CD4-positive, CD25-positive, alpha-beta regulatory T cell (primary cell): ENCODE data around the gene MAGI2. TPM values are rescaled to one million over a fixed set of nuclear protein-coding genes. Genes with fewer than 3 reads are reported as not detected.

Source experiments
- ATAC-seq, 2 donors: fragments of 150-1000 bp; cut with Tn5 transposase; one replicate each; pipeline ENCODE4 v1.10.0; 2021; ENCODE audit warnings: low read depth in 2 of 2, moderate number of reproducible peaks in 2 of 2, moderate library complexity in 1 of 2
- DNase-seq, 3 donors: peaks; one replicate each; pipeline versions ENCODE4 v3.0.0 to v3.0.0-alpha.2; 2012 to 2022; ENCODE audit warnings: mixed read lengths in 1 of 3
- H3K27ac ChIP-seq: one replicate; pipeline ENCODE4 v1.7.0; 2013; ENCODE audit warnings: mild to moderate bottlenecking, low read length; ENCODE audit not compliant: insufficient read depth, poor library complexity, severe bottlenecking
- H3K27me3 ChIP-seq: one replicate; pipeline ENCODE4 v1.7.0; 2013; ENCODE audit warnings: low read length; ENCODE audit not compliant: control insufficient read depth, insufficient read depth
- H3K36me3 ChIP-seq: one replicate; pipeline ENCODE4 v1.7.0; 2013; ENCODE audit warnings: mild to moderate bottlenecking, low read length, moderate library complexity; ENCODE audit not compliant: control insufficient read depth, insufficient read depth
- H3K4me1 ChIP-seq: 2 replicates; pipeline ENCODE4 v1.7.0; 2013; ENCODE audit warnings: mild to moderate bottlenecking, low read length; ENCODE audit not compliant: insufficient read depth, control insufficient read depth, poor library complexity, severe bottlenecking
- H3K4me3 ChIP-seq: one replicate; pipeline ENCODE4 v1.7.0; 2013; ENCODE audit warnings: low read depth, mild to moderate bottlenecking, low read length, moderate library complexity
- H3K9me3 ChIP-seq, 2 experiments: 1 replicate in 1 of 2; 2 replicates in 1 of 2; pipeline ENCODE4 v1.7.0; 2013; ENCODE audit warnings: low read length in 2 of 2, mild to moderate bottlenecking in 1 of 2, moderate library complexity in 1 of 2; ENCODE audit not compliant: control insufficient read depth in 2 of 2
- H3K27ac Mint-ChIP-seq, 3 donors: one replicate each; pipeline ENCODE4 v1.8.0; 2020 to 2022; ENCODE audit warnings: mild to moderate bottlenecking in 3 of 3, mixed read lengths in 3 of 3, moderate library complexity in 2 of 3
- H3K27me3 Mint-ChIP-seq: one replicate; pipeline ENCODE4 v1.8.0; 2022; ENCODE audit warnings: mild to moderate bottlenecking, mixed read lengths
- H3K36me3 Mint-ChIP-seq: one replicate; pipeline ENCODE4 v1.8.0; 2020; ENCODE audit warnings: mixed read lengths
- H3K4me1 Mint-ChIP-seq, 4 donors: one replicate each; pipeline ENCODE4 v1.8.0; 2020 to 2022; ENCODE audit warnings: mixed read lengths in 4 of 4, mild to moderate bottlenecking in 1 of 4
- H3K4me3 Mint-ChIP-seq, 4 donors: one replicate each; pipeline ENCODE4 v1.8.0; 2020 to 2022; ENCODE audit warnings: mild to moderate bottlenecking in 4 of 4, mixed read lengths in 4 of 4, moderate library complexity in 3 of 4
- H3K9me3 Mint-ChIP-seq, 7 donors: one replicate each; pipeline ENCODE4 v1.8.0; 2020 to 2022; ENCODE audit warnings: mixed read lengths in 7 of 7, mild to moderate bottlenecking in 3 of 7, moderate library complexity in 2 of 7
- polyA plus RNA-seq, 4 donors: library from polyadenylated mRNA; unstranded; fragments of 300-500 nt; fragmentation: Illumina TruSeq; gene quantifications; one replicate each; pipeline ENCODE4 v1.2.3, GENCODE V29; 2021
- total RNA-seq: library from RNA; stranded (reverse); gene quantifications from one replicate; pipeline ENCODE4 v1.2.3, GENCODE V29; 2022

Gene MAGI2
- total and polyA plus RNA-seq, 5 donors from 2014 or later = not detected

DNA sequence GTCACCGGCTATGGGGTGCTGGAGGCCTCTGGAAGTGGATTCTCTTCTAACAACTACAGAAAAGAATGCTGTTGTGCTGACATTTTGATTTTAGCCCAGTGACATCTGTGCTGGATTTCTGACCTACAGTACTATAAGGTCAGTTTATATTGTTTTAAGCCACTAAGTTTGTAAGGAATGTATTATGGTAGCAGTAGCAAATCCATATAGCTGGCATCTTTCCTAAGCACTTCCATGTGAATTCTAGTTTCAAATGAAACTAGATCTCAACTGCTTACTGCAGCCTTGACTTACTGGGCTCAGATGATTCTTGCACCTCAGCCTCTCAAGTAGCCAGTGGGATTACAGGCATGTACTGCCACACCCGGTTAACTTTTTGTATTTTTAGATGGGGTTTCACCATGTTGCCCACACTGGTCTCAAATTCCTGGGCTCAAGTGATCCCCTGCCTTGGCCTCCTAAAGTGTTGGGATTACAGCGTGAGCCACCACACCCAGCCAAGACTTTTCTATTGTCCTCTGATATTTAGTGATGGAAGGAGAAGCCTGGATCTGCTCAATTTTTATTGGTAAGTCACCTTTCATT, 1240.9 kb downstream of the MAGI2 start:
- Mint-ChIP-seq H3K27me3 (no peaks in the 10 kb centered on the region), H3K4me1 (no peaks in the 10 kb centered on the region), H3K36me3 (no peaks in the 10 kb centered on the region), H3K4me3 (no peak overlapping the region), H3K27ac (no peak overlapping the region), H3K9me3 (peaks cover 0 to 4% (median 2%) of the 10 kb centered on the region in 7 donors)
- ATAC-seq (no peak), DNase-seq (no peak)
- Histone ChIP-seq H3K9me3 (no peaks in the 10 kb centered on the region), H3K36me3 (no peaks in the 10 kb centered on the region), H3K27ac (no peak overlapping the region), H3K4me1 (no peaks in the 10 kb centered on the region), H3K4me3 (no peak overlapping the region), H3K27me3 (peaks cover 2% of the 10 kb centered on the region)

DNA sequence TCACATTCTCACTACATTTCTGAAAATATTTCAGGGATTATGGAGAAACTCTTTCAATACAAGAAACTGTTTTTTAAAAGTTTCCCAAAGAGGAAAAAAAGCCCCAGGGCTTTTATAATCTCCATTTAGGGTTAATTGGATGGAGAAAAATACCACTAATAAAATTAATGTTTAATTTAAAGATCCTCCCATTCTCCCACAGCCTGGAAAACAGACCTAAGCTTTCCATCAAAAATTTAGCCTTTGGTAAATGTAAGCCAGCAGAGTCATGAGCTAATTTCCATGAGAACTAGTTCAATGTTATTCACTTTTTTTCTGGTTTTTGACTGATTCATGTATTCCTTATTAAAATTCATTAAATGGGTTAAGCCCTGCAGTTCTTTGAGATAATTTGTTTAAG, 1246.2 kb downstream of the MAGI2 start:
- peaks cover 4% of the 10 kb centered on the region for H3K27me3 Mint-ChIP-seq
- H3K27me3 ChIP-seq = no peaks in the 10 kb centered on the region
- no peaks in the 10 kb centered on the region for H3K4me1 Mint-ChIP-seq
- H3K27ac ChIP-seq = no peak overlapping the region
- no peaks in the 10 kb centered on the region for H3K36me3 ChIP-seq
- H3K27ac Mint-ChIP-seq = peak overlapping the region in 1 of 3 donors; percentile 16
- ATAC-seq (no peak), DNase-seq (no peak)
- H3K9me3 ChIP-seq = no peaks in the 10 kb centered on the region
- H3K4me3 ChIP-seq = no peak overlapping the region
- no peak overlapping the region for H3K4me3 Mint-ChIP-seq
- no peaks in the 10 kb centered on the region for H3K36me3 Mint-ChIP-seq
- no peaks in the 10 kb centered on the region for H3K4me1 ChIP-seq
- peaks cover 0 to 4% (median 2%) of the 10 kb centered on the region in 7 donors for H3K9me3 Mint-ChIP-seq

DNA sequence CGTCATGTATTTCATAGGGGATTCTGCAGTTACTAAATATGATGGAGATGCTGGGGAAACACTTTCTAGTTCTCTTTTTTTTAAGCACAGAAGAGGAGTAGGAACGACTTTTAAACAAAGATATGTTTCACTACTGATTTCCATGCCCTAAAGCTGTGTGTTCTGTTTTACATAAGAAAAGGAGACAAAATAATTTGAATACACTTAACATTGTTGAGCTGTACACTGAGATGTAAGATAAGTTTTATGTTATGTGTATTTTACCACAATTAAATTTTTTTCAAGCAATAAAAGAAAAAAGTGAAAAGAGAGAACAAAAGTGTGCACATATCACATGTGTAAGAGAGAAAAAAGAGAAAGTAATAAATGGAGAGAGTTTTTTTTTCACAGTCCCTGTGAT, 1246.7 kb downstream of the MAGI2 start:
- Histone ChIP-seq H3K4me1 (no peaks in the 10 kb centered on the region), H3K36me3 (no peaks in the 10 kb centered on the region), H3K4me3 (no peak overlapping the region), H3K9me3 (no peaks in the 10 kb centered on the region), H3K27ac (no peak overlapping the region), H3K27me3 (no peaks in the 10 kb centered on the region)
- DNase-seq (no peak), ATAC-seq (no peak)
- no peaks in the 10 kb centered on the region for H3K4me1 Mint-ChIP-seq
- no peak overlapping the region for H3K4me3 Mint-ChIP-seq
- H3K27ac Mint-ChIP-seq = no peak overlapping the region
- H3K9me3 Mint-ChIP-seq = peaks cover 0 to 4% (median 2%) of the 10 kb centered on the region in 7 donors
- H3K27me3 Mint-ChIP-seq = peaks cover 4% of the 10 kb centered on the region
- H3K36me3 Mint-ChIP-seq = no peaks in the 10 kb centered on the region

DNA sequence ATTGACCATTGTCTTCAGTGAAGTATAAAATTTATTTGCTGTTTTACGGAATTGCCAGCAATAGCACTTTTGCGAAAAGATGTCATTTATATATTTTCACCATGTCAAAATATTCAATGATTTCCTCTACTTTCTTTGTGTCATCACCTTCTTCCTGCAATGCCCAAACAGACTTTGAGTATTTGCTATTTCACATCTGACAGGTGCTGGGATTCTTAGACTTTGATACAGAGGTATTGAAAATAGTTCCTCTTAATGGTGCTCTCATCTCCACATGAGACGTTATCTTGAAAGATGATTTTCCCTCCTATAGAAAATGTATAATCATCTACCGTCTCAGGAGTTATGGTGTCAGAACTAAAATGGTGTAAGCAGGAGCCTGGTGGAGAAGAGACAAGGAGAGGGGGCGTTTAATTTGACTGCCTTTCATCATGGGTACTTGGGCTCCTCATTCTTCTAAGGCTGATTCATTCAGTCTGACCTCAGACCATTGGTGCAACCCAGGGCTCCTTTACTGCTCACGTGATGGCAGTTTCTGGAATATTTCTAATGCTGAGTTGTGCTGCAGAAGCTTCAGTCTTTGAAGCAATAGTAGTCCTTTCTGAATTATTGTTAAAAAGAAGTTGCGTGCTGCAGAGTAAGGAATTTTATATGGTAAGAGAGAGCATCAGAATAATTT, 1250.3 kb downstream of the MAGI2 start:
- H3K4me1 Mint-ChIP-seq = no peaks in the 10 kb centered on the region

DNA sequence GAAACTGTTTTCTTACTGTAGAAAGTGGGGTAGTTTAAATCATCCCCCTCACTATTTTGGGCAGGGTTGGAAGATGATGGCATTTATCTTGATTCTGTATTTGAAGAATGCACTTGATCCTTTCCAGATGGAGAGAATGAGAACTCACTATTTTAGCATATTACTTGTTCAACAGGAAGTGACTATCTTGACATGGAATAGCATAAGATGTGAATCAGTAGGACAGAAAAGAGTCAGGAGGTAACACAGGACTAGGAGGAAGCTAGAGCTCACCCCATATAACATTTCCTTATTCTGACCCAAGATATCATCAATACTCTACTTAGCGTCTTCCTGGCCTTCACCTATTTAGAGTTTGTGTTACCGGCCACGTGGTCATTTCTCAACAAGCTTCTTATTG, 1254.7 kb downstream of the MAGI2 start:
- no peak overlapping the region for H3K4me3 ChIP-seq
- no peaks in the 10 kb centered on the region for H3K4me1 ChIP-seq
- H3K27me3 ChIP-seq = no peaks in the 10 kb centered on the region
- Mint-ChIP-seq H3K9me3 (peaks cover 0 to 1% (median 0%) of the 10 kb centered on the region in 7 donors), H3K27ac (no peak overlapping the region), H3K4me1 (no peaks in the 10 kb centered on the region), H3K27me3 (peaks cover 8% of the 10 kb centered on the region), H3K4me3 (no peak overlapping the region), H3K36me3 (no peaks in the 10 kb centered on the region)
- H3K36me3 ChIP-seq = no peaks in the 10 kb centered on the region
- DNase-seq (no peak), ATAC-seq (no peak)
- no peaks in the 10 kb centered on the region for H3K9me3 ChIP-seq
- no peak overlapping the region for H3K27ac ChIP-seq

More for the DNA sequence above, 1250.3 kb downstream of the MAGI2 start:
- ATAC-seq = no peak
- no peak overlapping the region for H3K4me3 ChIP-seq
- H3K9me3 ChIP-seq = no peaks in the 10 kb centered on the region
- no peaks in the 10 kb centered on the region for H3K27me3 ChIP-seq
- Mint-ChIP-seq H3K36me3 (no peaks in the 10 kb centered on the region), H3K27ac (no peak overlapping the region), H3K9me3 (peaks cover 0 to under 1% (median 0%) of the 10 kb centered on the region in 7 donors), H3K27me3 (peaks cover 4% of the 10 kb centered on the region), H3K4me3 (no peak overlapping the region)
- no peak for DNase-seq
- no peak overlapping the region for H3K27ac ChIP-seq
- no peaks in the 10 kb centered on the region for H3K36me3 ChIP-seq
- no peaks in the 10 kb centered on the region for H3K4me1 ChIP-seq

GRCh38 chr7:78197447-78197846, 1256.0 kb downstream of the MAGI2 start:
- no peaks in the 10 kb centered on the region for H3K4me1 ChIP-seq
- no peak overlapping the region for H3K27ac ChIP-seq
- Mint-ChIP-seq H3K27me3 (peaks cover 8% of the 10 kb centered on the region), H3K4me1 (no peaks in the 10 kb centered on the region), H3K27ac (no peak overlapping the region), H3K9me3 (peaks cover 0 to 3% (median 0%) of the 10 kb centered on the region in 7 donors), H3K4me3 (no peak overlapping the region), H3K36me3 (no peaks in the 10 kb centered on the region)
- H3K9me3 ChIP-seq = no peaks in the 10 kb centered on the region
- no peaks in the 10 kb centered on the region for H3K27me3 ChIP-seq
- no peaks in the 10 kb centered on the region for H3K36me3 ChIP-seq
- no peak overlapping the region for H3K4me3 ChIP-seq
- ATAC-seq (no peak), DNase-seq (no peak)

GRCh38 chr7:78195281-78195680, 1258.2 kb downstream of the MAGI2 start:
- peaks cover 13% of the 10 kb centered on the region for H3K27me3 Mint-ChIP-seq
- Histone ChIP-seq H3K4me1 (no peaks in the 10 kb centered on the region), H3K27me3 (peaks cover 3% of the 10 kb centered on the region), H3K27ac (no peak overlapping the region), H3K36me3 (no peaks in the 10 kb centered on the region), H3K4me3 (no peak overlapping the region), H3K9me3 (no peaks in the 10 kb centered on the region)
- ATAC-seq (no peak), DNase-seq (no peak)
- H3K4me3 Mint-ChIP-seq = no peak overlapping the region
- H3K27ac Mint-ChIP-seq = no peak overlapping the region
- H3K36me3 Mint-ChIP-seq = no peaks in the 10 kb centered on the region
- peaks cover 0 to 3% (median 0%) of the 10 kb centered on the region in 7 donors for H3K9me3 Mint-ChIP-seq
- H3K4me1 Mint-ChIP-seq = no peaks in the 10 kb centered on the region

- Mint-ChIP-seq H3K27me3 (peaks cover 13% of the 10 kb centered on the region), H3K4me3 (no peak overlapping the region), H3K27ac (no peak overlapping the region), H3K36me3 (no peaks in the 10 kb centered on the region), H3K9me3 (peaks cover 0 to 3% (median 0%) of the 10 kb centered on the region in 7 donors), H3K4me1 (no peaks in the 10 kb centered on the region)
- ATAC-seq = no peak
- no peaks in the 10 kb centered on the region for H3K36me3 ChIP-seq
- H3K27ac ChIP-seq = no peak overlapping the region
- no peaks in the 10 kb centered on the region for H3K9me3 ChIP-seq
- H3K27me3 ChIP-seq = peaks cover 3% of the 10 kb centered on the region
- H3K4me3 ChIP-seq = no peak overlapping the region
- H3K4me1 ChIP-seq = no peaks in the 10 kb centered on the region
- DNase-seq = no peak
These were observed 1258.9 kb downstream of the MAGI2 start for GRCh38 chr7:78194611-78195010.
